PFSK-1 (cell line): ENCODE measurements around the gene ABCC6.

Source experiments
- FOXP2 ChIP-seq: optimal IDR thresholded peaks from 2 replicates; pipeline ENCODE3; 2011; ENCODE audit warnings: borderline replicate concordance, control low read depth, inconsistent platforms; ENCODE audit not compliant: insufficient read depth; ENCODE audit errors: extremely low read length, extremely low read depth
- REST ChIP-seq, 2 experiments: IDR thresholded peaks; 2 replicates each; pipeline versions ENCODE4 v1.6.1 to v1.8.0; 2011 to 2012; ENCODE audit warnings: low read depth in 2 of 2, low read length in 2 of 2, control low read depth in 1 of 2, inconsistent platforms in 1 of 2, mild to moderate bottlenecking in 1 of 2, moderate library complexity in 1 of 2; ENCODE audit not compliant: insufficient read depth in 1 of 2
- SIN3A ChIP-seq: IDR thresholded peaks from 2 replicates; pipeline ENCODE4 v1.6.1; 2012; ENCODE audit warnings: mild to moderate bottlenecking, low read length, moderate library complexity, borderline replicate concordance; ENCODE audit not compliant: insufficient read depth
- TAF1 ChIP-seq: IDR thresholded peaks from 2 replicates; pipeline ENCODE4 v1.6.1; 2012; ENCODE audit warnings: low read length, control low read depth, borderline replicate concordance; ENCODE audit not compliant: insufficient read depth

- TF ChIP-seq FOXP2 (no peak), REST (IDR thresholded peaks at IDR 0.05; ENCODE audit: insufficient read depth in 1 of 2, low read depth in 2 of 2, low read length in 2 of 2) (no peak), SIN3A (no peak), TAF1 (no peak)
Measured at GRCh38 chr16:16100631-16101030, 122.7 kb downstream of the ABCC6 start.
